NCI-H1092 (cell line): ENCODE measurements around the gene KLF13.

ENCODE experiments used
- DNase-seq: peaks from one replicate; lab custom pipeline; 2025; lab: John Stamatoyannopoulos, UW

KLF13 gene

DNA sequence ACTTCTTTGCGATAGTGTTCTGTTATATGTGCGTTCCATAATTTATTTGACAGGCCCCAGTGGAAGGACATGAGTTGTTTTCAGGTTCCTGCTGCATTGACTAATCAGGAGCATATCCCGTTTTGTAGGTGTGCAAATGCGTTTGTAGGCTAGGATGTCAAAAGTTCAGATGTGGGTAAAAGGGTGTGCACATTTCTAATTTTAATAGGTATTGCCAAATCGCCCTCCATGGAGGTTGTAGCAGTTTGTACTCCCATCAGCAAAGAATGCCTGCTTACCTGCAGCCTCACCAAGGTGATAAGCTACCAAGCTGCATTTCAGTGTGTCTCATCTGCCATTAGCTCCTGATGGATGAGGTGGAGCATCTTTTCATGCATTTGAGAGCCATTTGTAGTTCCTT is 36.3 kb downstream of the KLF13 start:
- DNase-seq = no peak

GRCh38 chr15:31364301-31365031 is 37.8 kb downstream of the KLF13 start:
- DNase-seq = no peak

DNA sequence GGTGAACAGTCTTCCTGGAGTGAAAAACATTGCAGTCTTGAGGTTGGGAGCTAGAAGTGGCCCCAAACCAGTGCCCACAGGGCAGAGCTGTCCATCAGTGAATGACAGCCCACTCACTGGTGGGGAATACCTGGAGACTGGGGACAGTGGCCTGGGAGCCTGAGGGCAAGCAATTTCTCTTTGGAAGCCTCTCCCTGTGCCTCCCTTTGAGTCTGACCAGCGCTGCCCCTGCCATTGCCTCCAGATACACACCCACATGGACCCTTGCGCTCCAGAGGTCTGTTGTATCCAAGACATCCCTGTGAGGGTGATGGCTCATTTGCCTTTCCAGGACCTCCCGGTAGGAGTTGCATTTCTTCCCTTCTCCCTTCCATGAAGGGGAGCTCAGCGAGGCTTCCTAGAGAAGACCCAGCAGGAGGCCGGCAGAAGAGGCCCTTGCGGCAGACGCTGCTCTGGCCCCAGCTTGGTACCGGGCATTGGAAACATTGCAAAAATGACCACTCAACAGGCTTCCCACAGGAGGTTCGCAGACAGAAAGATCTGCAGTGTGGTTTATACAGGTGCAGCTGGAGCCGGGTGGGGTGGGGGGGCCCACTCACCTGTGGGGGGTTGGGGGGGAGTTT is 38.5 kb downstream of the KLF13 start:
- DNase-seq = no peak

GRCh38 chr15:31365655-31366127 is 39.1 kb downstream of the KLF13 start:
- no peak for DNase-seq

GRCh38 chr15:31366169-31366734 is 39.6 kb downstream of the KLF13 start:
- DNase-seq = no peak

- DNase-seq = no peak
These were observed 40.5 kb downstream of the KLF13 start for GRCh38 chr15:31367021-31367729.

DNA sequence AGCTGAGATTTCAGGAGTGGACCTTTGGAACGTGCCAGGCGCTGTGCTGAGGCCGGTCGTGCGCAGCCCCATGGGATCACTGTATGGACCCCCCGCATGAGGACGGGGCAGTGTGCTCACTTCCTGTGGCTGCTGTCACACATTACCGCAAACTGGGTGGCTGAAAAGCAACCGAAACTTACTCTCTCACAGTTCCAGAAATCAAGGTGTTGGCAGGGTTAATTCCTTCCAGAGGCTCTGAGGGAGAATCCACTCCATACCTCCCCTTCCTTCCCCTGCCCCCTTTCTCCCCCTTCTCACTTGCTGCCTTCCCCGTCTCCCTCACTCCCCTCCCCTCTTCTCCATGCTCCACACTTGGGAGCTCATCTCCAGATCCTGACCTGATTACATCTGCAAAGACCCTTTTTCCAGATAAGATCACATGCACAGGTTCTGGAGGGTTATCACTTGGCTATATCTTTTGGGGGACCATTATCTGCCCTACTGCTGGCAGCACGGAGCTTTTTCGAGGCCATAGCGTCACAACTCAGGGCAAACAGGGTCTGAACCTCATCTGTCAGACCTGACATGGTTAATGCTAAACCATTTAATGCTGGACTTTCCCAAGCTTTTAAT is 41.2 kb downstream of the KLF13 start:
- DNase-seq = no peak

- no peak for DNase-seq
These were observed 43.1 kb downstream of the KLF13 start for GRCh38 chr15:31369727-31370126.

- DNase-seq = no peak
These were observed 45.0 kb downstream of the KLF13 start for GRCh38 chr15:31371520-31372240.

DNA sequence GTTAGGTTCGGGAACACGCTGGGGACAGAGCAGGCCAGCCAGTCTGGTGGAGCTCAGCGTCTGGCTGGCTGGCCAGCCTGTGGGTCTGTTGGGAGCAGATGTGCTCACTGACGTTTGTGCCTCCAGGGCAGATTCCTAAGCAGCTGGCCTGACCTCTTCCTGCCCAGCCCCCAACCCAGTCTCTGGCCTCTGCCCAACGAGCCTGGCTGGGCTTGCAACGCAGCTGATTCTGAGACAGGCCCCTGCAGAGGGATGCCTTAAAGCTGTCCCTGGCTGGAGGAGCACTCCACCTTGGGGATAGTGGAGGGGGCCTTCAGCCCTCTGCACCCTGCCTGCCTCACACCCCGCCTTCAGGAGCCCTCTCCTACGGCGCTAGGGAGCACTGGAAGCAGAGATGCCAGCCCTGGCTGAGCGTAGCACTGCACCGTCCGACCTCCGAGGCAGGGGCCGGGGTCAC is 46.0 kb downstream of the KLF13 start:
- DNase-seq = no peak

GRCh38 chr15:31373096-31373865 is 46.6 kb downstream of the KLF13 start:
- DNase-seq = no peak

DNA sequence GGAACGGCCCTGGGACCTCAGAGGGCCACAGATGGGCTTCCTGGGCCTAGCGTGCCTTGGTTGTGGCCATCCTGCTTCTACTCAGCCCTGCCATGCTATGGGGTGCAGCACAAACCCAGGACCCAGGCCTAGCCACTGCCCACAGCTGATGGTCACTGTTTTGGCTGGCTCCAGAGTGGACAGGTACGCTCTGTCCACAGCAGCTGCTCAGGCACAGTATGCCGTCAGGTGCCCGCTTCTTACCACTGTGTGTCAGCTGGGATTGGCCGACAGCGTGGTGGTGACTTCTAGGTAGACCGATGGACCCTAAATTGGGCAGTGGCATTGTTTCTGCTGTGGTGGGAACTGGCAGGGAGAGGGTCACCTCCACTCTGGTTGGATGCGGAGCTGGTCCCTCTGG is 47.3 kb downstream of the KLF13 start:
- DNase-seq = no peak

- no peak for DNase-seq
These were observed 47.9 kb downstream of the KLF13 start for GRCh38 chr15:31374489-31374888.

GRCh38 chr15:31374986-31375385 is 48.4 kb downstream of the KLF13 start:
- no peak for DNase-seq

GRCh38 chr15:31375772-31376171 is 49.1 kb downstream of the KLF13 start:
- no peak for DNase-seq

DNA sequence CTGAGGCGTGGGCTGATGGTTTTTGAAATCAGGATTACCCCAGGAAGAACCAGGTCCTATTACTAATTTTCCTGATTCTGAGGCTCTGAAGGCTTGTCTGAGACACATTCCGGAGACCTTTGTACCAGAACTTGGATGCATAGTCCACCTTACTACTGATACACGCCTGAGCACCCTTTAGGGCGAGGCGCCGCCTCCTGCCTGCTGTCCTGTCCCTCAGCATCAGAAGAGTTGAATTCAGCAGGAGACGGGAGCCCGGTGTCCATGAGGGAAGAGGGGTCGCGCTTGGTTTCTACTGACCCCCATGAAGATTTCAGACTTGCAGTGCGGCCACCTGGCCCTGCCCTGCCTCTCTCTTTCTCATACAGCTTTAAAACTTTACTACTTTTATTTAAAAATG is 49.9 kb downstream of the KLF13 start:
- no peak for DNase-seq

- no peak for DNase-seq
These were observed 50.4 kb downstream of the KLF13 start for GRCh38 chr15:31377030-31377429.

DNA sequence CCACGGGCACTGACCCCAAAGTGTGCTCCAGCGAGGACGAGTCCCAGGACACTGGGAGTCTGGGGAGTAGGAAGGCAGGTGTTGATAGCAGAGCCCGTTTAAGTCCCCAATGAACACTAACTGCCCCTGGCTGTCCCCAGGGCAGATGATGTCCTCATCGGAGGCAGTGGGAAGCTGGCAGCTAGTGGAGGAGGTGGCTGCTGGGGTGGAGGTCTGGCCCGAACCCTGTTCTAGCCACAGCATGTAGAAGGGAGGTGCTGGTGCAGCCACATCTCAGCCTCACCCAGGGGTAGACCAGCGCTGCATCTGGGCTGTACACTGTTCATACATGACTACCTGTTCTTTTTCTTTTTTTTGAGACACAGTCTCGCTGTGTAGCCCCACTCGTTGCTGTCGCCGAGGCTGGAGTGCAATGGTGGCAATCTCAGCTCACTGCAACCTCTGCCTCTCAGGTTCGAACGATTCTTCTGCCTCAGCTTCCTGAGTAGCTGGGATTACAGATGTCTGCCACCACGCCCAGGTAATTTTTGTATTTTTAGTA is 51.8 kb downstream of the KLF13 start:
- no peak for DNase-seq

GRCh38 chr15:31379042-31379441 is 52.4 kb downstream of the KLF13 start:
- DNase-seq = no peak

- DNase-seq = no peak
These were observed 52.9 kb downstream of the KLF13 start for GRCh38 chr15:31379577-31379976.
